Bronchial epithelial cell (primary cell): ENCODE measurements around the gene RRP1B. TPM values are rescaled to one million over a fixed set of nuclear protein-coding genes. Genes with fewer than 3 reads are reported as not detected.

Experiments
- DNase-seq: peaks from one replicate; pipeline ENCODE4 v3.0.0-alpha.2; 2010; ENCODE audit warnings: low read depth
- FAIRE-seq: peaks from 2 replicates; lab custom pipeline; 2011; peaks lifted over from hg19 to GRCh38; lab: Jason Lieb, UNC
- H3K27me3 ChIP-seq: 2 replicates; pipeline ENCODE4 v1.5.1; 2011; ENCODE audit warnings: low read length; ENCODE audit not compliant: control insufficient read depth, insufficient read depth
- H3K36me3 ChIP-seq: 2 replicates; pipeline ENCODE4 v1.5.1; 2011; ENCODE audit warnings: low read length; ENCODE audit not compliant: control insufficient read depth, insufficient read depth
- H3K4me3 ChIP-seq: 2 replicates; pipeline ENCODE4 v1.5.1; 2011; ENCODE audit warnings: mild to moderate bottlenecking, low read depth, low read length, control low read depth
- CTCF ChIP-seq: IDR thresholded peaks from 2 replicates; pipeline ENCODE4 v1.5.1; 2011; ENCODE audit warnings: mild to moderate bottlenecking, moderate library complexity, low read length, control low read depth, inconsistent platforms; ENCODE audit not compliant: insufficient read depth, severe bottlenecking
- total RNA-seq: library from RNA; depleted of rRNA; stranded (reverse); fragments of >200 nt; gene quantifications from 2 replicates; pipeline ENCODE4 v1.2.1, GENCODE V29; 2014

The RRP1B gene
- total RNA-seq, 1 donor from 2014 or later, result 31.1 TPM

- FAIRE-seq, result no peak
- peak; percentile 79 for DNase-seq
- H3K27me3 ChIP-seq, result no peaks in the 10 kb centered on the region
- peaks cover 27% of the 10 kb centered on the region for H3K36me3 ChIP-seq
- H3K4me3 ChIP-seq, result no peak overlapping the region
- TF ChIP-seq CTCF, result no peak
Observed at GRCh38 chr21:43740497-43741156, 81.3 kb downstream of the RRP1B start.

- Histone ChIP-seq H3K36me3 (peaks cover 33% of the 10 kb centered on the region), H3K4me3 (no peak overlapping the region), H3K27me3 (no peaks in the 10 kb centered on the region)
- FAIRE-seq (no peak), DNase-seq (no peak)
- no peak for TF ChIP-seq CTCF
Observed at GRCh38 chr21:43741423-43742096, 82.2 kb downstream of the RRP1B start.

GRCh38 chr21:43743947-43744346, 84.6 kb downstream of the RRP1B start:
- no peak for FAIRE-seq
- H3K27me3 ChIP-seq, result no peaks in the 10 kb centered on the region
- DNase-seq, result no peak
- H3K4me3 ChIP-seq, result no peak overlapping the region
- H3K36me3 ChIP-seq, result peaks cover 36% of the 10 kb centered on the region
- no peak for TF ChIP-seq CTCF

- FAIRE-seq (no peak), DNase-seq (no peak)
- H3K27me3 ChIP-seq, result no peaks in the 10 kb centered on the region
- H3K4me3 ChIP-seq, result no peak overlapping the region
- TF ChIP-seq CTCF, result no peak
- H3K36me3 ChIP-seq, result peaks cover 36% of the 10 kb centered on the region
Observed at GRCh38 chr21:43744725-43745124, 85.4 kb downstream of the RRP1B start.

Other genes starting within 250 kb of the RRP1B start
- gene SIK1, start 232.4 kb upstream of the RRP1B start, total RNA-seq, result 33.2 and 46.9 TPM in 2 replicates
- 5.8 and 6.6 TPM in 2 replicates for gene HSF2BP, start 72 bp upstream of the RRP1B start, total RNA-seq
- 535 and 591 TPM in 2 replicates for gene PDXK, start 59.6 kb downstream of the RRP1B start, total RNA-seq
- 31.3 and 139 TPM in 2 replicates for gene CSTB, start 116.7 kb downstream of the RRP1B start, total RNA-seq
- gene RRP1, start 130.0 kb downstream of the RRP1B start, total RNA-seq, result 27.1 and 34.5 TPM in 2 replicates
- gene AGPAT3, start 205.7 kb downstream of the RRP1B start, total RNA-seq, result 40.5 and 47.5 TPM in 2 replicates